Tibial nerve (tissue), 4 donors: ENCODE measurements around the gene DEF6. TPM values are rescaled to one million over a fixed set of nuclear protein-coding genes. Genes with fewer than 3 reads are reported as not detected.
A peak's percentile ranks its signal among the peaks of the same experiment; 100 is the strongest.

Experiments used
- DNase-seq, 2 donors: peaks; one replicate each; pipeline ENCODE4 v3.0.0-alpha.2; 2019; ENCODE audit warnings: low spot score in 2 of 2
- H3K27ac ChIP-seq, 4 donors: fragments of 200-600 bp; sonication (generic) in 3 of 4; one replicate each; pipeline ENCODE4 v1.5.1; 2017 to 2019; ENCODE audit warnings: mild to moderate bottlenecking in 1 of 4
- H3K27me3 ChIP-seq, 2 donors: fragments of 200-600 bp; sonication (generic) in 1 of 2; one replicate each; pipeline versions ENCODE4 v1.5.1 to v1.6.0; 2017 to 2019
- H3K36me3 ChIP-seq, 3 donors: fragments of 200-600 bp; sonication (generic); one replicate each; pipeline ENCODE4 v1.5.1; 2018 to 2019
- H3K4me1 ChIP-seq, 4 donors: fragments of 200-600 bp; sonication (generic) in 3 of 4; one replicate each; pipeline ENCODE4 v1.5.1; 2017 to 2019
- H3K4me3 ChIP-seq, 4 donors: fragments of 200-600 bp; sonication (generic) in 3 of 4; one replicate each; pipeline ENCODE4 v1.5.1; 2017 to 2019; ENCODE audit warnings: mild to moderate bottlenecking in 1 of 4, moderate library complexity in 1 of 4
- H3K9me3 ChIP-seq, 4 donors: fragments of 200-600 bp; sonication (generic) in 3 of 4; one replicate each; pipeline ENCODE4 v1.5.1; 2017 to 2019
- EP300 ChIP-seq, 2 donors: sonication (generic); formaldehyde crosslinking; IDR thresholded peaks; one replicate each; pipeline ENCODE4 v1.6.1; 2017; ENCODE audit warnings: antibody characterized with exemption in 2 of 2, mild to moderate bottlenecking in 1 of 2
- POLR2A ChIP-seq, 2 donors: fragments of 450-650 bp; IDR thresholded peaks; one replicate each; pipeline ENCODE4 v1.6.1; 2017; ENCODE audit warnings: antibody characterized with exemption in 2 of 2, mild to moderate bottlenecking in 2 of 2, moderate library complexity in 2 of 2
- WGBS, 2 donors: methylation state at CpG; one replicate each; pipeline ENCODE4 v1.1.5; 2018; 5-methylcytosine and 5-hydroxymethylcytosine counted together
- total RNA-seq, 4 donors: library from RNA; depleted of rRNA; stranded (reverse); fragments of >200 nt; gene quantifications; one replicate each; pipeline ENCODE4 v1.1.0, GENCODE V29; 2016
- TF ChIP-seq, protein P1 (sequence below), 5 experiments: fragments of 200-600 bp in 3 of 5; fragments of 450-650 bp in 2 of 5; sonication (generic) in 3 of 5; IDR thresholded peaks; one replicate each; pipeline ENCODE4 v1.5.1; 2016 to 2019; ENCODE audit warnings: antibody characterized with exemption in 5 of 5, mild to moderate bottlenecking in 3 of 5, moderate library complexity in 2 of 5

Gene DEF6
- total RNA-seq, 4 donors from 2014 or later = 3.3 to 21.9 (median 7.4) TPM

DNA sequence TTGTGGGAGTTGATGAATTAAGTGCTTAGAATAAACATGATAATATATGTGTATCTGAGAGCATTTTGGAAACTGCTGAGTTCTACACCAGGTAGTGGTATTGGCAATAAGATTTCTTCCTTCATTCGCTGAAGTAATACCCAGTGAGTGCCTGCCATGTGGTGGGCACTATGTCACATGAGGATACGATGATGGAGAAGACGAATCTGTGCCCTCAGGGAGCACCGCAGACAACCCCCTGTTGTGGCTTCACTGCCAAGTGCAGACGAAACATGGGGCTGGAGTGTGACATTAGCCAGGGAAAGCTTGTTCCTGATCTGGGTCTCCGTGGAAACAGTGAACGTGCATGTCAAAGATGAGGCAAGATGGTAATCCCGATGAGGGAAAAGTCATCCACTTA lies 30.2 kb upstream of the DEF6 start:
- Histone ChIP-seq H3K9me3 (no peaks in the 10 kb centered on the region), H3K36me3 (peaks cover 0 to 26% (median 0%) of the 10 kb centered on the region in 3 donors), H3K4me3 (no peak overlapping the region), H3K27me3 (no peaks in the 10 kb centered on the region), H3K27ac (no peak overlapping the region), H3K4me1 (peaks cover 0 to 13% (median 2%) of the 10 kb centered on the region in 4 donors)
- TF ChIP-seq, protein P1, sequence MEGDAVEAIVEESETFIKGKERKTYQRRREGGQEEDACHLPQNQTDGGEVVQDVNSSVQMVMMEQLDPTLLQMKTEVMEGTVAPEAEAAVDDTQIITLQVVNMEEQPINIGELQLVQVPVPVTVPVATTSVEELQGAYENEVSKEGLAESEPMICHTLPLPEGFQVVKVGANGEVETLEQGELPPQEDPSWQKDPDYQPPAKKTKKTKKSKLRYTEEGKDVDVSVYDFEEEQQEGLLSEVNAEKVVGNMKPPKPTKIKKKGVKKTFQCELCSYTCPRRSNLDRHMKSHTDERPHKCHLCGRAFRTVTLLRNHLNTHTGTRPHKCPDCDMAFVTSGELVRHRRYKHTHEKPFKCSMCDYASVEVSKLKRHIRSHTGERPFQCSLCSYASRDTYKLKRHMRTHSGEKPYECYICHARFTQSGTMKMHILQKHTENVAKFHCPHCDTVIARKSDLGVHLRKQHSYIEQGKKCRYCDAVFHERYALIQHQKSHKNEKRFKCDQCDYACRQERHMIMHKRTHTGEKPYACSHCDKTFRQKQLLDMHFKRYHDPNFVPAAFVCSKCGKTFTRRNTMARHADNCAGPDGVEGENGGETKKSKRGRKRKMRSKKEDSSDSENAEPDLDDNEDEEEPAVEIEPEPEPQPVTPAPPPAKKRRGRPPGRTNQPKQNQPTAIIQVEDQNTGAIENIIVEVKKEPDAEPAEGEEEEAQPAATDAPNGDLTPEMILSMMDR (IDR thresholded peaks at IDR 0.05) = no peak
- no peak for TF ChIP-seq POLR2A (IDR thresholded peaks at IDR 0.05)
- no peak for TF ChIP-seq EP300 (IDR thresholded peaks at IDR 0.05)
- 87 to 92% methylated on average over 8 of the region's 8 CpGs for WGBS, 2 donors
- no peak for DNase-seq

DNA sequence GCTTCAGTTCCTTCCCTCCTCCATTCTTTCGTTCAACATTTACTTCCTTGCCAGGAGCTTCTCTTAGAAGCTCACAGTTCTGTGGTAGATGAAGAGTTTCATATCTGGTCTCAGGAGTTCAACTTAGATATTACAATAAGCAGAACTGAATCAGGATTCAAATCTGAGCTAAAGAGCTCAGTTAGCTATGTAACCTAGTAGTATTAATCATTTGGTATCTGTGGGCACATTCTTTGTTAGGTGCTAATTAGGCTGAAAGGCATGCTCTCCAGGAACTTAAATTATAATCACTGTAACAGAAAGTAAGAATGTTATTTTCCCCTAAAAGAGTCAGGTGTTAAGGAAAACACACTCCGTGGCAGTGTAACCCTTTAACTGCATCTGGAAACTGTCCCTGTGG lies 29.7 kb upstream of the DEF6 start:
- Histone ChIP-seq H3K27ac (no peak overlapping the region), H3K9me3 (no peaks in the 10 kb centered on the region), H3K27me3 (no peaks in the 10 kb centered on the region), H3K4me3 (no peak overlapping the region), H3K36me3 (peaks cover 0 to 26% (median 0%) of the 10 kb centered on the region in 3 donors), H3K4me1 (peaks cover 0 to 9% (median 2%) of the 10 kb centered on the region in 4 donors)
- DNase-seq = no peak
- WGBS, 2 donors = 75 to 78% methylated on average over 2 of the region's 2 CpGs
- TF ChIP-seq, protein P1 (IDR thresholded peaks at IDR 0.05) = no peak
- TF ChIP-seq POLR2A (IDR thresholded peaks at IDR 0.05) (no peak), EP300 (IDR thresholded peaks at IDR 0.05) (no peak)

DNA sequence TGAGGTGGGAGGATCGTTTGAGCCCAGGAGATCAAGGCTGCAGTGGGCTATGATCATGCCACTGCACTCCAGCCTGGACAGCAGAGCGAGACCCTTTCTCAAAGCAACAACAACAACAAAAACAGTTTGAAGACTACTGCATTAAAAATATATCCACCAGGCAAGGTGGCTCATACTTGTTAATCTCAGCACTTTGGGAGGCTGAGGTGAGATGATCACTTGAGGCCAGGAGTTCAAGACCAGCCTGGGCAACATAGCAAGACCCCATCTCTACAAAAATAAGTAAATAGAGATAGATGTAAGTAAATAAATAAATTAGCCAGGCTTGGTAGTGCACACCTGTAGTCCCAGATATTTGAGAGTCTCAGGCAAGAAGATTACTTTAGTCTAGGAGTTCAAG lies 25.6 kb upstream of the DEF6 start:
- peaks cover 0 to 24% (median 0%) of the 10 kb centered on the region in 3 donors for H3K36me3 ChIP-seq
- peaks cover 0 to 26% (median 5%) of the 10 kb centered on the region in 4 donors for H3K4me1 ChIP-seq
- no peak overlapping the region for H3K4me3 ChIP-seq
- no peak for TF ChIP-seq POLR2A (IDR thresholded peaks at IDR 0.05)
- TF ChIP-seq, protein P1 (IDR thresholded peaks at IDR 0.05) = no peak
- TF ChIP-seq EP300 (IDR thresholded peaks at IDR 0.05) = no peak
- DNase-seq = no peak
- H3K9me3 ChIP-seq = no peaks in the 10 kb centered on the region
- no peak overlapping the region for H3K27ac ChIP-seq
- 97 to 100% methylated on average over 2 of the region's 2 CpGs for WGBS, 2 donors
- H3K27me3 ChIP-seq = no peaks in the 10 kb centered on the region

DNA sequence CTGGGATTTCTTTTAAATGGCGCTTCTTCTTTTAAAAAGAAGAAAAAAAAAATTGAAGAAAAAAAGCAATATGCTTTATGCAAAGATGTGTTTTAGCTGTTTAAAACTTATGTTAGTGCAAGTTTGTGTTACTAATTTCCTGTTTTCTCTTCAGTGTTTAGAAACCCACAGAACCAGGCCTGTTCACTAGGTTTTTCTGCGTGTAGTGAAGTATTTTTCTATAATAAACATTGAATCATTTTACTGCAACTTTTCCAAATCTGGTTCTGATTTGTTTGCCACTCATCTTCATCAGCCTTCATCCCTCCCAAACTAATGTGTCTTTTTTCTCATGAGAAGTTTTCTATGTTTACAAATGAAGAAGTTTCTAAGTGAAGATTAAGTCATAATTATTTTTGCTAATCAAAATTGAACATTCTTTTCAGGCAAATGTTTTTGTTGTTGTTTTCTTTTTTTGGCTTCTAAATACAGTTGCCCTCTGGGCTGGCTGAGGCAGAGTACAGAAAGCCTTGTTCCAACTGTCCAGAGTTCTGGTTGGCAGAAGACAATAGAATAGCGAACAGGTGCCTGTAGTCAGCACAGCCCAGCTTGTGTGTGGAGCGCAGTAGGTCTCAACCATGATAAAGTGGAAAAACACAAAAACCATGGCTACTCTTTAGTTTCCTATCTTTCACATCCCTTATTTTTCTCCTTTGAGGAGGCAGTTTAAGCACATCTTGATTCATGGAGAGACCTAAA lies 23.6 kb upstream of the DEF6 start:
- Histone ChIP-seq H3K36me3 (peaks cover 0 to 17% (median 0%) of the 10 kb centered on the region in 3 donors), H3K27me3 (no peaks in the 10 kb centered on the region), H3K4me1 (peaks cover 0 to 26% (median 5%) of the 10 kb centered on the region in 4 donors), H3K4me3 (no peak overlapping the region), H3K9me3 (no peaks in the 10 kb centered on the region), H3K27ac (peak overlapping the region in 2 of 4 donors; percentile 54 to 66)
- 79% methylated on average over 4 of the region's 4 CpGs for WGBS, 2 donors
- no peak for DNase-seq
- TF ChIP-seq POLR2A (IDR thresholded peaks at IDR 0.05) (no peak), EP300 (IDR thresholded peaks at IDR 0.05) (no peak)
- TF ChIP-seq, protein P1 (IDR thresholded peaks at IDR 0.05) = no peak

DNA sequence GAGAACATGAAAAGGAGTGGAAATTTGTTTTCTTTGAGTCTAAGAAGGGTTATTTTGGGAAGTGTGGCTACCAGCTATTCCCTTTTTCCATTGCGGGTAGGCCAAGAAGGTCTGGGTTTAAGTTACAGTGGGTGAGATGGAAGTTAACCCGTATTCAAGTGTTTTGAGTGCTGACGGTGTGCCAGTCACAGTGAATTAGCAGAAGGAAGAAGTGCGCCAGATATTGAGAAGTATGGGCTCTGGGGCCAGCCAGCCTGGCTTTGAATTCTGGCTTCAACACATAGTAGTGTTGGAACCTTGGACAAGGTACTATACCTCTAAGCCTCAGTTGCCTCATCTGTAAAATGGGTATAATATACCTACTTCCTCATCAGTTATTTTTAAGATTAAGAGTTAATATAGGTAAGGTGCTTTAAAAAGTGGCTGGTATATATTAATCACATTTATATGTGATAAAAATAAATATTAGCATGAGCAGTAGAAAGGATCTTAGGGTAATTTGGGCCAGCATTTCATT lies 21.8 kb upstream of the DEF6 start:
- no peak overlapping the region for H3K4me3 ChIP-seq
- peaks cover 0 to 4% (median 0%) of the 10 kb centered on the region in 3 donors for H3K36me3 ChIP-seq
- DNase-seq = no peak
- no peaks in the 10 kb centered on the region for H3K27me3 ChIP-seq
- WGBS, 2 donors = 64 to 65% methylated on average over 4 of the region's 4 CpGs
- peak overlapping the region in 2 of 4 donors; percentile 42 to 66 for H3K27ac ChIP-seq
- H3K4me1 ChIP-seq = peaks cover 0 to 30% (median 5%) of the 10 kb centered on the region in 4 donors
- TF ChIP-seq, protein P1 (IDR thresholded peaks at IDR 0.05) = no peak
- TF ChIP-seq POLR2A (IDR thresholded peaks at IDR 0.05) (no peak), EP300 (IDR thresholded peaks at IDR 0.05) (no peak)
- no peaks in the 10 kb centered on the region for H3K9me3 ChIP-seq
